ENCODE data around the gene FJX1.
A peak's percentile ranks its signal among the peaks of the same experiment; 100 is the strongest.
"Not testable (repeated sequence)": the region's sequence is repeated elsewhere in the genome, so short reads cannot be mapped to it uniquely, and the experiment has no call there.

Gene FJX1

GRCh38 chr11:35633827-35634423 lies 15.7 kb downstream of the FJX1 start:
- no peak for DNase-seq (ENCODE audit: low read depth)

GRCh38 chr11:35635933-35636332 lies 17.7 kb downstream of the FJX1 start:
- DNase-seq (ENCODE audit: low read depth) = no peak

DNA sequence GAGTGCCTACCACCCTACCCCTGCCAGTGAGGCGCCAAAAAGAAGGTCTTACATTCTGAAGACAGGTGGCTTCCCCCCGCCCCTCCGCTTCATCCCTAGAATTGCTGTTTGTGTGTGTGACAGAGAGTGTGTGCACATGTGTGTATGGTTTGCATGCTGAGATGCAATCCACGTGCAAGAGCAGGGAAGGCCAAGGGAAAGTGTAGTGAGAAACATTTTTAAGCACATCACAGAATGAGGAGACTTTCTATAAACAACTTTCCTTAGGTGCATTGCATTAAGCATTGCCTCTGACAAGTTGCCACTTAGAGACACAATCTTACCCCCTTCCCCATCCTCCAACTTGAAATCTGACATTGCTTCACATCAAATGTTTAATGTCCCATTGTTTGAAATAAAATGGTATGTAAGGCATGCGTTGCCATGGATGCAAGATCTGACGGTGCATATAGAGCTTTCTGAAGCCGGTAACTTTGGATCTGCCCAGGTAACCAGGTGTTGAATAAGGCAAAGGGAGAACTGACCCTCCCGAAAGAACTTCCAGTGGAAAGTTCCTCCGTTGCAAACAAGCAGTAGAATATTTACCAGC lies 21.4 kb downstream of the FJX1 start:
- no peak for DNase-seq (ENCODE audit: low read depth)

DNA sequence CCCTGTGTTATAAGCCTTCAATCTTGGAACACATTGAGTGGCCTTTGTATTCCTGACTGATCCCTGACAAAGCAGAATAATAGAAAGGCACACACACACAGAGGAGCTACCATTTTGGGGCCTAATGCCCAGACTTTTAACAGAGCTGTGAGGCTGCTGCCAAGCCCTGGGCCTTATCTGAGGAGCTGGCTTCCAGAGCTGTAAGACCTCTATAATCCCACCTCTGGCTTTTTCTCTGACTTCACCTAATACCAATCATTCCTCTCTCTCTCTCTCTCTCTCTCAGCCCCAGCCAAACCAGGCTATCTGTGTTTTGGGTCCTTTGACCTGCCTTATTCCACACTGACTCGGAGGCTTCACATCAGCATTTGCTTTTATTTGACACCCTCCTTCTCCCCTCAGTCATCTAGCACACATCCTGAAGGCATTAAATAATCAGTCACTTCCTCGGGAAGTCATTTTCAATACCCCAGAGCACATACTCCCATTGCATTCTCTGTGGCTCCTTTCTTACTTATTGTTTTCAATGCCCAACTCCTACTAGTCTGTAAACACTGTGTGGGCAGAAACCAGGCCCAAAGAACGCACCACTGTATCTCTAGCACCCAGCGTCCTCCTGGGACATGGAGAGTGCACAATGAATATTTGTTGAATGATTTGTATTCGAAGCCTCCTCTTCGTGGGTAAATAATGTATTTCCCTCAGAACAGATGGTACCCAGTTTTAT lies 23.1 kb downstream of the FJX1 start:
- DNase-seq (ENCODE audit: low read depth) = no peak

- DNase-seq (ENCODE audit: low read depth) = no peak
Measured at GRCh38 chr11:35641964-35642363, 23.7 kb downstream of the FJX1 start.

- DNase-seq (ENCODE audit: low read depth) = no peak
Measured at GRCh38 chr11:35647421-35648093, 29.3 kb downstream of the FJX1 start.

- DNase-seq (ENCODE audit: low read depth) = no peak
Measured at GRCh38 chr11:35650006-35650405, 31.7 kb downstream of the FJX1 start.

DNA sequence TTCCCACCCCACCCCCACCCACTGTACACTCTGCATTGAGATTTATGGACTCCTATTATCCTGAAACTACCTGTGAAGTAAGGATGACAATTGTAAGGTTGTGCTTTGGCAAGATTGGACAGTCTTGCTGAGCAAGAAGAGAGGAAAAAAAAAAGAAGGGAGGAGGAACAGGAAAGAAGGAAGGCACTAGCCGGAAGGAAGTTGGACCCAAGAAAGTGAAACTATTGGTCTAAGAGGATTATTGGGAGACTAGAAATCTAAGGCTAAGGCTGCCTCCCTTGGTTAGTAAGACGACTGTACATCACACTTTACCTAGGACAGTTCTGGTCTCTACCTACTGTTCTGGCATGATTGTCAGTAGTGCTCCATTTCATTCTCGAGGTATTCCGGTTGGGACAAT lies 32.2 kb downstream of the FJX1 start:
- no peak for DNase-seq (ENCODE audit: low read depth)

DNA sequence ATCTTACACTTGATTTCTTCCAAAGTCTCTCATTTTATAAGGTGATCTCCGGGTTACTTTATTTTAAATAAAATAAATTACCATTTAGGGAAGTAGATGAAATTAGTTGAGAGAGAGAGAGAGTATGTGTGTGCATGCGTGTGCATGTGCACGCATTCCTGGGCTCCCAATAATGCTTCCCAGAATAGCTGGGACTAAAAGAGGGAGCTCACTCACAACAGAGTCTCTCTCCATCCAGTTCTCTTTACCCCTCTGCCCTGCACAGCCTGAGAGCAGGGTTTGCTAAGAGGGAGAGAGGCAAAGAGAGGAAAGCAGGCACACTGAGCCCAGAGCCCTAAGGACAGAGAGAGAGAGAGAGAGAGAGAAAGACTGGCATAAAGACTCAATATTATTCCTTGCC lies 33.0 kb downstream of the FJX1 start:
- DNase-seq (ENCODE audit: low read depth) = no peak

DNA sequence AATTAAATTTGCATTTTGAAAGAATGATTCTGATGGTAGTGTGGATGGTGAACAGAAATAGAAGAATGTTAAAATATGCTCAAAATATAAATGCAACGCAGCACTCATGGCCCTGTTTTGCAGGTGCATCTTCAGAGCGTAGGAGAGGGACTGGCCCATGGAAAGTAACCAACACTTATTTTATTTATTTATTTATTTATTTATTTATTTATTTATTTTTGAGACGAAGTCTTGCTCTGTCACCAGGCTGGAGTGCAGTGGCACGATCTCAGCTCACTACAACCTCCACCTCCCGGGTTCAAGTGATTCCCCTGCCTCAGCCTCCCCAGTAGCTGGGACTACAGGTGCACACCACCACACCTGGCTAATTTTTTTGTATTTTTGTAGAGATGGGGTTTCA lies 34.5 kb downstream of the FJX1 start:
- not testable (repeated sequence) for DNase-seq (ENCODE audit: low read depth)

DNA sequence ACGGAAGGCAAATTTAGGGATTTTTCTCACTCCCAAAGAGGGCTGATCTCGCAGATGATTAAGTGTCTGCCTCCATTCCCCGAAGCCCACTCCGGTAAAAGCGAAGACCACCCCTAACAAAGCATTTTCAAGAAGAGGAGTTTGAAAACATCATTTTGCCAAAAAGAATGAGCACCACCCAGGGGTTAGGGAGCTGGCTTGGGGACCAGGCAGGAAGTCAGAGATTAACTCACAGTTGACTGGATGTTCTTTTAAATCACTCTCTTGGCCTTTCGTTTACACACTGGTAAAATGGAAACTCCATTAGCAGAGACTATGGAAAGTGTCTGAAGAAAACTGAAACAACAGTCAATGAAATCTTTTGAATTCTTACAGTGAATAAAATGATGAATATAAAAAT lies 36.5 kb downstream of the FJX1 start:
- no peak for DNase-seq (ENCODE audit: low read depth)

GRCh38 chr11:35655254-35655653 lies 37.0 kb downstream of the FJX1 start:
- no peak for DNase-seq (ENCODE audit: low read depth)

DNA sequence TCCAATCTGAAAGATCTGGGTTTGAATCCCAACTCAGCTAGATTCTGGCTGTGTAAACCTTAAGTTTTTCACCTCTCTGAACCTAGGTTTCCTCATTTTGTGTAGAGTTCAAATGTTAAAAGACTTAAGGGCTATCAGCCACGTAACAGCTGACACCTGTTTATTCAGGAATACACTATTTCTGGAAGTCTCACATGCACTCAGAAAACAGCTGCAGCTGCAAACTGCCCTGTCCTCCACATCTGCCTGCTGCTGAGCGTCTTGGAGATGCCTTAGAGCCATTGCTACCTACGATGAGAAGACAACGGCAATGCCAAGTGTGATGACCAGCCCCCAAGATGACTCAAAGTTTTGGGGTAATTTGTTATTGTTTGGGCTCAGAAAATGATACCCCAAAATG lies 37.6 kb downstream of the FJX1 start:
- no peak for DNase-seq (ENCODE audit: low read depth)

DNA sequence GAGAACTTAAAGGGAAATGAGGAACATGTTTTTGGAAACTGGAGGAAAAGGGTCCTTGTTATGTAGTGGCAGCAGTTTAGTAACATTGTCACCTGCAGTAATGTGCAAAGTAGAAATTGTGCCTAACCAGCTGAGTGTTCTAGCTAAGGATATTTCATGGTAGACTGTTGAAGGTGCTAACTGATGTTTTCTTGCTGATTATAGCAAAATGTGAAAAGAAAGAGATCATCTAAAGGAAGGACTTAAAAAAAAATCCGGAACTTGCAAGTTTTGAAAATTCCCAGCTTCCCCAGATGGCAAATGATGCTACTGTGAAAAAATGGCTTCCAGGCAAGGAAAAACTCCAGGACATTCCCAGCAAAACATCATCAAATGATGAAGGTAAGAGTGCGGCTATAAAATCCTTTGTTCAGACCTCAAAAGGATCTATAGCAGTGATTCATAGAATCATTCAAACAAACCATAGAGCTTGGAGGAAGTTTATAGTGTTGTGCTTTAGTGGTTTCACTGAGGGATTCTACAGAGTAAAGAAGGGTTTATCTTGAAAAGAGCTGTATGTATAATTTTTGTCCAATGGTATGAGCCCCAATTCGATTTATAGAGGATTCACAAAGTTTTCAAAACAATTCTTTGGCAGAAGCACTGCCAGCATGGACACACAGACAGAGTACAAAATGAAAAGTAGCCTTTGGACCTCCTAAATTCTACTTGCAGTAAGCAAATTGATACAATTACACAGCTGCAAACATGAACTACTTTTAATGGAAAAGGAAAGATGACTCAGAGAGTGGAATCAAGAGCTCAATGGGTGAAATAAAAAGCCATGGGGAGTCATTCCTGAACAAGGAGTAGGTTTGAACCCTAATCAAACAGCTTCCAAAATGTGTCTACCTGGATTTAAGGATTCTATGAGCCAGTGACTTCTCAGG lies 40.0 kb downstream of the FJX1 start:
- DNase-seq (ENCODE audit: low read depth) = no peak

DNA sequence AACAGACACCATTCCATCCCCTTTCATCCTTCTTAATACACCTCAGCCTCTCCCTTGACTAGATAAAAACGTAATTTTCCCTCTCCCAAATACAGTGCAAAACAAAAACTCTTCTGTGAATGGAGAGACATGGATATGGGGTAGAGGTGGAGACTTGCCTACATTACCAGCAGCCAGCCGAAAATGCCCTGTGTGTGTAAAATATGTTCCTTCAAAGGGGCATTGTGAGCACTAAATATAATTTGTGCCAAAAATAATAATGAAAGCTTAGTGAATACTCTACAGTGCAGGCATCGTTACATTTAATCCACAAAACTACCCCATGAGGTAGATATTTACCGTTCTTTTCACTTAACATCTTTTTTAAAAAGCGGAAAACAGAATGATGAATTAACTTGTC lies 43.3 kb downstream of the FJX1 start:
- DNase-seq (ENCODE audit: low read depth) = no peak

- no peak for DNase-seq (ENCODE audit: low read depth)
Measured at GRCh38 chr11:35662061-35662648, 43.9 kb downstream of the FJX1 start.

- peak; percentile 63 for DNase-seq (ENCODE audit: low read depth)
Measured at GRCh38 chr11:35662649-35663407, 44.6 kb downstream of the FJX1 start, which contains the start of gene TRIM44. Gene TRIM44 (plus strand): TSS chr11:35662775. CDS start chr11:35663112, 337 bp downstream.

- no peak for DNase-seq (ENCODE audit: low read depth)
Measured at GRCh38 chr11:35663408-35663702, 45.1 kb downstream of the FJX1 start.

- DNase-seq (ENCODE audit: low read depth) = no peak
Measured at GRCh38 chr11:35664977-35665441, 46.7 kb downstream of the FJX1 start.

DNA sequence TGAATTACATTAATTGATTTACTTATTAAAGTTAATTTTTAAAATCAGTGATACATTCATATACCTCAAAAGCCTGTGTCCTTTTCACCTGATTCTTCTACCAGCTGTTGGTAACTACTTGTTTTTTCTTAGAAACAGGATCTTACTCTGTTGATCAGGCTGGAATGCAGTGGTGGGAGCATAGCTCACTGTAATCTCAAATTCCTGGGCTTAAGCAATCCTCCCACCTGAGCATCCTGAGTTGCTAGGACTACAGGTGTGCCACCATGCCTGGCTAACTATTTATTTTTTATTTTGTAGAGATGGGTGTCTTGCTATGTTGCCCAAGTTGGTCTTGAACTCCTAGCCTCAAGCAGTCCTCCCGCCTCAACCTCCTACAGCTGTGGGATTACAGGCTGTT lies 49.0 kb downstream of the FJX1 start:
- no peak for DNase-seq (ENCODE audit: low read depth)

DNA sequence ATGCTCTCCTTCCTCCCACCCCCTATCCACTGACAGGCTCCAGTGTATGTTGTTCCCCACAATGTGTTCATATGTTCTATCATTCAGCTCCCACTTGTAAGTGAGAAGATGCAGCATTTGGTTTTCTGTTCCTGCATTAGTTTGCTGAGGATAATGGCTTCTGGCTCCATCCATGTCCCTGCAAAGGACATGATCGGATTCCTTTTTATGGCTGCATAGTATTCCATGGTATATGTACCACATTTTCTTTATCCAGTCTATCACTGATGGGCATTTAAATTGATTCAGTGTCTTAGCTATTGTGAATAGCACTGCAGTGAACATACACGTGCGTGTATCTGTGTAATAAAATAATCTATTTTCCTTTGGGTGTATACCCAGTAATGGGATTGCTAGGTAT lies 50.1 kb downstream of the FJX1 start:
- DNase-seq (ENCODE audit: low read depth) = not testable (repeated sequence)
